ENCODE results near the gene RPRD1B. TPM values are rescaled to one million over a fixed set of nuclear protein-coding genes. Genes with fewer than 3 reads are reported as not detected.

RPRD1B gene
- total and polyA plus RNA-seq, 2 experiments from 2014 or later: 7.3 to 24.3 TPM

DNA sequence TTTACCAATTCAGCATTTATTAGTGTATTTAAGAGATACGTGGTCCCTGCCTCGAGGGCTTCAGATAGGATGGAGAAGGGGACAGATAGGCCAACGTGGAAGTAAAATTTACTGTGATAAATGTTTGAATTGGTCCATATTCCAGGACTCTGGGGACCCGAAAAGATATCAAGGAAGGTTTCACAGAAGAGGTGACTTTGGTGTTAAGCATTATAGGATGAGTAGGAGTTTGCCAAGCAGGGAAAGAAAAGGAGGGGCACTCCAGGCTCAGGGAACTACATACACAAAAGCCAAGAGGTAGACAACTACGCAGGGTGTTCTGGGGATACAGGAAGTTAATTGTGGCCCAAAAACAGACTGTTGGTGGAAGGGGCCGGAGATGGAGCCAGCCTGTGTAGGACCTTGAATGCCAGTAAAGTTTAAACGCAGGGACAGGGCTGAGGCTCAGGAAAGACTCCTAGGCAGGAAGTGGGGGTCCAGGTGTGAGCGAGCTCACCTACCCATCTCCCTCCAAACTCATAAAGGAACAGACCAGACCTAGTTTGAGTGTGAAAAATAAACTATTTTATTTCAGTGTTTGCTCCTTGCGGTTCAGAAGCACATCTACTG is 94.5 kb downstream of the RPRD1B start (continued):
- TF ChIP-seq, protein P1, sequence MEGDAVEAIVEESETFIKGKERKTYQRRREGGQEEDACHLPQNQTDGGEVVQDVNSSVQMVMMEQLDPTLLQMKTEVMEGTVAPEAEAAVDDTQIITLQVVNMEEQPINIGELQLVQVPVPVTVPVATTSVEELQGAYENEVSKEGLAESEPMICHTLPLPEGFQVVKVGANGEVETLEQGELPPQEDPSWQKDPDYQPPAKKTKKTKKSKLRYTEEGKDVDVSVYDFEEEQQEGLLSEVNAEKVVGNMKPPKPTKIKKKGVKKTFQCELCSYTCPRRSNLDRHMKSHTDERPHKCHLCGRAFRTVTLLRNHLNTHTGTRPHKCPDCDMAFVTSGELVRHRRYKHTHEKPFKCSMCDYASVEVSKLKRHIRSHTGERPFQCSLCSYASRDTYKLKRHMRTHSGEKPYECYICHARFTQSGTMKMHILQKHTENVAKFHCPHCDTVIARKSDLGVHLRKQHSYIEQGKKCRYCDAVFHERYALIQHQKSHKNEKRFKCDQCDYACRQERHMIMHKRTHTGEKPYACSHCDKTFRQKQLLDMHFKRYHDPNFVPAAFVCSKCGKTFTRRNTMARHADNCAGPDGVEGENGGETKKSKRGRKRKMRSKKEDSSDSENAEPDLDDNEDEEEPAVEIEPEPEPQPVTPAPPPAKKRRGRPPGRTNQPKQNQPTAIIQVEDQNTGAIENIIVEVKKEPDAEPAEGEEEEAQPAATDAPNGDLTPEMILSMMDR (conservative IDR thresholded peaks at IDR 0.05; ENCODE audit: low read depth in 2 of 2): no peak
- TF ChIP-seq POLR2AphosphoS5 (IDR thresholded peaks at IDR 0.05; ENCODE audit: low read depth) (no peak), ZNF114 (CRISPR knock-in tag; IDR thresholded peaks at IDR 0.05) (no peak), EZH2phosphoT487 (IDR thresholded peaks at IDR 0.05; ENCODE audit: unreplicated experiment) (no peak)
- TF ChIP-seq, protein P2, sequence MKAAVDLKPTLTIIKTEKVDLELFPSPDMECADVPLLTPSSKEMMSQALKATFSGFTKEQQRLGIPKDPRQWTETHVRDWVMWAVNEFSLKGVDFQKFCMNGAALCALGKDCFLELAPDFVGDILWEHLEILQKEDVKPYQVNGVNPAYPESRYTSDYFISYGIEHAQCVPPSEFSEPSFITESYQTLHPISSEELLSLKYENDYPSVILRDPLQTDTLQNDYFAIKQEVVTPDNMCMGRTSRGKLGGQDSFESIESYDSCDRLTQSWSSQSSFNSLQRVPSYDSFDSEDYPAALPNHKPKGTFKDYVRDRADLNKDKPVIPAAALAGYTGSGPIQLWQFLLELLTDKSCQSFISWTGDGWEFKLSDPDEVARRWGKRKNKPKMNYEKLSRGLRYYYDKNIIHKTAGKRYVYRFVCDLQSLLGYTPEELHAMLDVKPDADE (IDR thresholded peaks at IDR 0.05): no peak

DNA sequence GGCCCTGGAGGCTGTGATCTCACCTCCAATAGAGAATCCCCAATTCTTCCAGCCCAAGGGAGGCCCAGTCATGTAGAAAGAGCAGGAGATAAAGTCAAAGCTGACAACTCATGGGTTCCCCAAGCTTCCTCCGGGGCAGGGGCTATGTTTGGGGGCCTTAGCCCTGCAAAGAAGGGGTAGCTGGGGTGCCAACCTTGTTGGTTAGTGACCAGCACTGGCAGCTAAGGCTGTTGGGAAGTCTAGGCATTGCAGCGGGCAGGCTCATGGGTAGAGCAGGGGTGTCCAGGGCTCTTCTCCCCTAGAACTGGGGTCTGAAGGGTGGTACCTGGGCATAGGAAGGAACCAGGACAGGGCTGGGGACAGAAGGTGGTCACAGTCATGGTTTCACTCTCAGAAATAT is 95.1 kb downstream of the RPRD1B start:
- no peaks in the 10 kb centered on the region for H3K79me2 ChIP-seq (replicated peaks; ENCODE audit: insufficient read depth)
- Mint-ChIP-seq H3K27me3 (ENCODE audit: insufficient read depth, low read depth, poor library complexity) (no peaks in the 10 kb centered on the region), H3K9me3 (no peaks in the 10 kb centered on the region; the same call in 2 of the 3 replicates), H3K36me3 (ENCODE audit: low read depth) (no peaks in the 10 kb centered on the region), H3K27ac (no peak overlapping the region), H3K4me3 (no peak overlapping the region), H3K4me1 (no peaks in the 10 kb centered on the region)
- no peak overlapping the region for H3K27ac ChIP-seq (ENCODE audit: low read depth)
- H3K36me3 ChIP-seq (ENCODE audit: insufficient read depth): no peaks in the 10 kb centered on the region
- no peaks in the 10 kb centered on the region for H4K20me1 ChIP-seq (replicated peaks; ENCODE audit: insufficient read depth)
- no peaks in the 10 kb centered on the region for H3F3A ChIP-seq (replicated peaks; ENCODE audit: low read depth)
- DNase-seq (ENCODE audit: low spot score): no peak
- H3K27me3 ChIP-seq (ENCODE audit: insufficient read depth): no peaks in the 10 kb centered on the region
- no peaks in the 10 kb centered on the region for H3K9me2 ChIP-seq (ENCODE audit: insufficient read depth)
- H3K4me1 ChIP-seq (ENCODE audit: insufficient read depth): no peaks in the 10 kb centered on the region
- H2AFZ ChIP-seq: no peak overlapping the region
- H3K4me3 ChIP-seq: no peak overlapping the region
- H3K4me2 ChIP-seq: no peak overlapping the region
- no peak for ATAC-seq
- TF ChIP-seq, protein P3, sequence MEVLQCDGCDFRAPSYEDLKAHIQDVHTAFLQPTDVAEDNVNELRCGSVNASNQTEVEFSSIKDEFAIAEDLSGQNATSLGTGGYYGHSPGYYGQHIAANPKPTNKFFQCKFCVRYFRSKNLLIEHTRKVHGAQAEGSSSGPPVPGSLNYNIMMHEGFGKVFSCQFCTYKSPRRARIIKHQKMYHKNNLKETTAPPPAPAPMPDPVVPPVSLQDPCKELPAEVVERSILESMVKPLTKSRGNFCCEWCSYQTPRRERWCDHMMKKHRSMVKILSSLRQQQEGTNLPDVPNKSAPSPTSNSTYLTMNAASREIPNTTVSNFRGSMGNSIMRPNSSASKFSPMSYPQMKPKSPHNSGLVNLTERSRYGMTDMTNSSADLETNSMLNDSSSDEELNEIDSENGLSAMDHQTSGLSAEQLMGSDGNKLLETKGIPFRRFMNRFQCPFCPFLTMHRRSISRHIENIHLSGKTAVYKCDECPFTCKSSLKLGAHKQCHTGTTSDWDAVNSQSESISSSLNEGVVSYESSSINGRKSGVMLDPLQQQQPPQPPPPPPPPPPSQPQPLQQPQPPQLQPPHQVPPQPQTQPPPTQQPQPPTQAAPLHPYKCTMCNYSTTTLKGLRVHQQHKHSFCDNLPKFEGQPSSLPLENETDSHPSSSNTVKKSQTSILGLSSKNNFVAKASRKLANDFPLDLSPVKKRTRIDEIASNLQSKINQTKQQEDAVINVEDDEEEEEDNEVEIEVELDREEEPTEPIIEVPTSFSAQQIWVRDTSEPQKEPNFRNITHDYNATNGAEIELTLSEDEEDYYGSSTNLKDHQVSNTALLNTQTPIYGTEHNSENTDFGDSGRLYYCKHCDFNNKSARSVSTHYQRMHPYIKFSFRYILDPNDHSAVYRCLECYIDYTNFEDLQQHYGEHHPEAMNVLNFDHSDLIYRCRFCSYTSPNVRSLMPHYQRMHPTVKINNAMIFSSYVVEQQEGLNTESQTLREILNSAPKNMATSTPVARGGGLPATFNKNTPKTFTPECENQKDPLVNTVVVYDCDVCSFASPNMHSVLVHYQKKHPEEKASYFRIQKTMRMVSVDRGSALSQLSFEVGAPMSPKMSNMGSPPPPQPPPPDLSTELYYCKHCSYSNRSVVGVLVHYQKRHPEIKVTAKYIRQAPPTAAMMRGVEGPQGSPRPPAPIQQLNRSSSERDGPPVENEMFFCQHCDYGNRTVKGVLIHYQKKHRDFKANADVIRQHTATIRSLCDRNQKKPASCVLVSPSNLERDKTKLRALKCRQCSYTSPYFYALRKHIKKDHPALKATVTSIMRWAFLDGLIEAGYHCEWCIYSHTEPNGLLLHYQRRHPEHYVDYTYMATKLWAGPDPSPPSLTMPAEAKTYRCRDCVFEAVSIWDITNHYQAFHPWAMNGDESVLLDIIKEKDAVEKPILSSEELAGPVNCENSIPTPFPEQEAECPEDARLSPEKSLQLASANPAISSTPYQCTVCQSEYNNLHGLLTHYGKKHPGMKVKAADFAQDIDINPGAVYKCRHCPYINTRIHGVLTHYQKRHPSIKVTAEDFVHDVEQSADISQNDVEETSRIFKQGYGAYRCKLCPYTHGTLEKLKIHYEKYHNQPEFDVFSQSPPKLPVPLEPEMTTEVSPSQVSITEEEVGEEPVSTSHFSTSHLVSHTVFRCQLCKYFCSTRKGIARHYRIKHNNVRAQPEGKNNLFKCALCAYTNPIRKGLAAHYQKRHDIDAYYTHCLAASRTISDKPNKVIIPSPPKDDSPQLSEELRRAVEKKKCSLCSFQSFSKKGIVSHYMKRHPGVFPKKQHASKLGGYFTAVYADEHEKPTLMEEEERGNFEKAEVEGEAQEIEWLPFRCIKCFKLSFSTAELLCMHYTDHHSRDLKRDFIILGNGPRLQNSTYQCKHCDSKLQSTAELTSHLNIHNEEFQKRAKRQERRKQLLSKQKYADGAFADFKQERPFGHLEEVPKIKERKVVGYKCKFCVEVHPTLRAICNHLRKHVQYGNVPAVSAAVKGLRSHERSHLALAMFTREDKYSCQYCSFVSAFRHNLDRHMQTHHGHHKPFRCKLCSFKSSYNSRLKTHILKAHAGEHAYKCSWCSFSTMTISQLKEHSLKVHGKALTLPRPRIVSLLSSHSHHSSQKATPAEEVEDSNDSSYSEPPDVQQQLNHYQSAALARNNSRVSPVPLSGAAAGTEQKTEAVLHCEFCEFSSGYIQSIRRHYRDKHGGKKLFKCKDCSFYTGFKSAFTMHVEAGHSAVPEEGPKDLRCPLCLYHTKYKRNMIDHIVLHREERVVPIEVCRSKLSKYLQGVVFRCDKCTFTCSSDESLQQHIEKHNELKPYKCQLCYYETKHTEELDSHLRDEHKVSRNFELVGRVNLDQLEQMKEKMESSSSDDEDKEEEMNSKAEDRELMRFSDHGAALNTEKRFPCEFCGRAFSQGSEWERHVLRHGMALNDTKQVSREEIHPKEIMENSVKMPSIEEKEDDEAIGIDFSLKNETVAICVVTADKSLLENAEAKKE (CRISPR knock-in tag; IDR thresholded peaks at IDR 0.05): no peak
- TF ChIP-seq, protein P1 (conservative IDR thresholded peaks at IDR 0.05; ENCODE audit: low read depth in 2 of 2): no peak
- TF ChIP-seq JUNB (IDR thresholded peaks at IDR 0.05; ENCODE audit: unreplicated experiment) (no peak), POLR2AphosphoS5 (IDR thresholded peaks at IDR 0.05; ENCODE audit: low read depth) (no peak), NANOG (IDR thresholded peaks at IDR 0.05; ENCODE audit: borderline replicate concordance) (no peak), EZH2 (IDR thresholded peaks at IDR 0.05; ENCODE audit: low read depth, unreplicated experiment) (no peak), CREB1 (CRISPR knock-in tag; IDR thresholded peaks at IDR 0.05; ENCODE audit: low read depth) (no peak)
- TF ChIP-seq, protein P2 (IDR thresholded peaks at IDR 0.05): no peak
